Measurements from ENCODE around the gene NME5.
"Not testable (repeated sequence)": the region's sequence is repeated elsewhere in the genome, so short reads cannot be mapped to it uniquely, and the experiment has no call there.

NME5 gene

GRCh38 chr5:138138949-138139780, at the start of gene NME5:
NME5 (minus strand) TSS chr5:138139428; CDS start chr5:138138780, 648 bp downstream.
- peak; percentile 83 for DNase-seq (ENCODE audit: low spot score)

- no peak for DNase-seq (ENCODE audit: low spot score)
Measured at GRCh38 chr5:138188626-138189025, 49.4 kb upstream of the NME5 start.

GRCh38 chr5:138186002-138186447, 46.8 kb upstream of the NME5 start:
- no peak for DNase-seq (ENCODE audit: low spot score)

GRCh38 chr5:138182808-138183207, 43.6 kb upstream of the NME5 start:
- DNase-seq (ENCODE audit: low spot score): no peak

- no peak for DNase-seq (ENCODE audit: low spot score)
Measured at GRCh38 chr5:138180841-138181240, 41.6 kb upstream of the NME5 start.

GRCh38 chr5:138180183-138180782, 41.1 kb upstream of the NME5 start:
- DNase-seq (ENCODE audit: low spot score): peak; percentile 75

- DNase-seq (ENCODE audit: low spot score): peak; percentile 6
Measured at GRCh38 chr5:138179277-138179857, 40.1 kb upstream of the NME5 start.

GRCh38 chr5:138178516-138179276, 39.5 kb upstream of the NME5 start, which contains the start of the genes BRD8 and KIF20A:
BRD8 (minus strand) TSS chr5:138178630; CDS start chr5:138178614, 16 bp downstream.
KIF20A (plus strand) TSS chr5:138179112; CDS start chr5:138179681, 569 bp downstream.
- DNase-seq (ENCODE audit: low spot score): peak; percentile 98

- DNase-seq (ENCODE audit: low spot score): peak; percentile 19
Measured at GRCh38 chr5:138177941-138178515, 38.8 kb upstream of the NME5 start.

GRCh38 chr5:138170299-138170698, 31.1 kb upstream of the NME5 start:
- DNase-seq (ENCODE audit: low spot score): no peak

- no peak for DNase-seq (ENCODE audit: low spot score)
Measured at GRCh38 chr5:138169124-138169523, 29.9 kb upstream of the NME5 start.

- no peak for DNase-seq (ENCODE audit: low spot score)
Measured at GRCh38 chr5:138163721-138164120, 24.5 kb upstream of the NME5 start.

GRCh38 chr5:138160706-138161105, 21.5 kb upstream of the NME5 start:
- no peak for DNase-seq (ENCODE audit: low spot score)

- no peak for DNase-seq (ENCODE audit: low spot score)
Measured at GRCh38 chr5:138159666-138160065, 20.4 kb upstream of the NME5 start.

GRCh38 chr5:138157626-138158025, 18.4 kb upstream of the NME5 start:
- DNase-seq (ENCODE audit: low spot score): no peak

- not testable (repeated sequence) for DNase-seq (ENCODE audit: low spot score)
Measured at GRCh38 chr5:138155977-138156376, 16.7 kb upstream of the NME5 start.

GRCh38 chr5:138149530-138149929, 10.3 kb upstream of the NME5 start:
- DNase-seq (ENCODE audit: low spot score): peak; percentile 21

- DNase-seq (ENCODE audit: low spot score): peak; percentile 75
Measured at GRCh38 chr5:138148811-138149210, 9.6 kb upstream of the NME5 start.

- DNase-seq (ENCODE audit: low spot score): not testable (repeated sequence)
Measured at GRCh38 chr5:138143578-138143977, 4.3 kb upstream of the NME5 start.

GRCh38 chr5:138141734-138142133, 2.5 kb upstream of the NME5 start:
- DNase-seq (ENCODE audit: low spot score): no peak

- DNase-seq (ENCODE audit: low spot score): no peak
Measured at GRCh38 chr5:138140268-138140667, 1.0 kb upstream of the NME5 start.

GRCh38 chr5:138139781-138140090, 508 bp upstream of the NME5 start:
- DNase-seq (ENCODE audit: low spot score): no peak
